HPDE6-E6E7 (cell line): ENCODE results near the gene DDC.

Experiments
- DNase-seq: peaks from one replicate; pipeline ENCODE4 v3.0.0; 2011; ENCODE audit warnings: missing footprints; ENCODE audit errors: extremely low spot score

Gene DDC

DNA sequence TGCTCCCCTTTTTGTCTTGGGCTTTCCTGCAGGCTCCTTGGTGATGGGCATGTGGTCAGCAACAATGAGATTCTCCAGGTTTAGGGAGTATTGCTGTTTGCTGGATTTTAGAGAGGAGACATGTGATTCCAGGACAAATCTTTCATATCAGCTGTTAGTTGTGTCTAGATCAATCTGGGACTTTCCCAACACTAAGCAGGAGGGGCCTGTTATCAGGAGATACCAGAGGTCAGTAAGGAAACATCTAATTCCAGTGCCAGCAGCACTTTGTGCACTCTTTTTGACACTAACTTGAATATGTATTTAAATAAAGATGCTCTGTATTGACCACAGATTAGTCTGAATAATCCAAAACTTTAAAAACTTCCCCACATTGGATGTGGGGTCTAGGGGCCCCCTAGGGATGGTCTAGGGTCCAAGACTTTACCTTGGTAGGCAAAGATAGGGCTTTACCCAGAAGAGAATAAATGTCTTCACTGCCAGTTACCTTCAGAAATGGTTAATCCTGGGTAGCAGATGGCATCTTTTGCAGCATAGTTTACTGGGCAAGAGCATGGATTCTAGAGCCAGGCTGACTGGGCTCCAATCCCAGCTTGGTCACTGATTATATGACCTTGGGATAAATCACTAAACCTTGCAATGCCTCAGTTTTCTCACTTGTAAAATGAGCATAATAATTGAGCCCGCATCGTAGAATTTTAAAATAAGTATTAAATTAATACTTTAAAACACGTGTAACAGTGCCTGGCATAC, 108.7 kb downstream of the DDC start:
- no peak for DNase-seq

DNA sequence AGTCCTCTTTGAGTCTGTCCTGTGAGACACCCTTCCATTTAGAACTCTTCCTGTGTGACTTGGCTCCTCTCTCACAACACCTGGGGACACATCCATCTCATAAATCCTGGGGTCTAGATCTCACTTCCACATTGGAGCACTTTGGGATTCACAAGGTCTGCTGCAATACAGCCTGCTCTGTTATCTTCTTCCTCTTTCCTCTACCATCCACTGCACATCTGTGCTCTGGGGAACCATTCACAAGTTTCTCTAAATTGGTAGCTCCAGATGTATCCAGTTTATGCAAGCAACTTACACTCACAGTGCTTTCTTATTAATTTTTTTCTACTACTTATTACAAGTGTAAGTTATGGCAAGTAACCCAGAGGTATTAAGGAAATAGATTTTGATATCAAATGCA, 109.5 kb downstream of the DDC start:
- no peak for DNase-seq

DNA sequence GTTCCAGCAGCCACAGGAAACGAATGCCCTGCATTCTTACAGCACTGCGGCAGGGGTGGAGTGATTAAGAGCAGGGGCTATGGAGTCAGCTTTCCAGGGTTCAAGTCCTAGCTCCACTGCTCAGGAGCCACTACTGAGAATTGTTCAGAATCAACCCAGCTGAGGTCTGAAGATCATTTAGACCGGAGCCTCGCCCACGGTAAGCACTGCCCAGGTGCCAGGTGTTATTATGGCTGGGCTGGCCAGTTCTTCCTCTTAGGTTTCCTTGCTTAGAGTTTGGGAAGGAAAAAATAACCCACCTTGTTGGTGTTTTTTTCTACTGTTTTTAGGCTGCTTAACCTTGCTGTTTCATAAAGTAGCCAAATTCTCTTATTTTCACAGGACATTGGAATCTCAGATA, 110.2 kb downstream of the DDC start:
- no peak for DNase-seq

DNA sequence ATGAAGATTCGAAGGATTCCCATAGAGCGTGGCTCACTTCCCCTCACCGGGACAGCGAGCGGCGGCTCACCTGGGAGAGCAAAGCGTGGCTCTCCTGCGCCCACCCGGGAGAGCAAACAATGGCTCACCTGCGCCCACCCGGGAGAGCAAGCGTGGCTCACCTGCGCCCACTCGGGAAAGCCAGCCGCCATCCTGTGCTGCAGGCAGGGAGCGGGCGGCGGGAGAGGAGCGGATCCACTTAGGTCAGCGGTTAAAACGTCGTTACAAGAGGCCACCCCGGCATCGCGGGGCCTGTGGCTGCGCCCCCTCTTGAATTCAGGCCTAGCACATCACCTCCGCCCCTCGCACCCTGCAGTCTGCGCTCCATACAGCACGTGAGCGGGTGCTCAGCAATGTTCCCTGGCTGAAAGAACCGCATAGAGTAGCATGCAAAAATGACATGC, 114.6 kb downstream of the DDC start:
- no peak for DNase-seq

DNA sequence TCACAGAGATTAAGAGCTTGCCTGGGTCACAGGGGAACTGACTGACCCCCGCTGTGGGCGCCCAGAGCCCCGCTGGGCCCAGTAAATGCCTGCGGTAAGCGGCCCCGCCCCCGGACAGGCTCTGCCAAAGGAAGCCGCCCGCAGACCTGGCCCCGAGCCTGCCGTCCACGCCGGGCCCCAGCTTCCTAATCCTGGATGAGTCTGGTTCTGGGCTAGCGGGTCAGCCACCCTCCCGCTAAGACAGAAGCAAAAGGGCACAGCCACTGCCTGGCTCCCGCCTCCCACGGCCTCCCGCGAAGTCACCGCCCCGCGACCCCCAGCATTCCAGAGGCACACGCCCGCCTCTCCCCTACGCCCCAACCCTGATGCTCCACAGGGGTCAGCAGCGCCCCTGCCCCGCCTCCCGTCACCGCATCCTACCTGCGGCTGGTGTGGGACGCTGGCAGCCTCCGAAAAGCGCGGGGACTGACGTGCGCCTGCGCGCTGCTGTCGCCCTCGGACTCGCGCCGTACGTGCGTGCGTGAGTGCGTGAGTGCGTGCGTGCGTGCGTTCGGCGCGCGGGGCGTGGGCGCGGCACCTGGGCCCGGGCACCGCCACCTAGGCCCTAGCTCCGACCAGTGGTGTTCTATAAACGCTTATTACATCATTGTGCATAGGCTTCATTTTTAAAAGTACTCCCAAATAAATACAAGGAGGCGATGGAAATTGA, 115.2 kb downstream of the DDC start, which contains the start of gene FIGNL1:
Gene FIGNL1, minus strand, starts transcription at position 470 of the 709 bp plus-strand sequence. CDS start 3,063 bp downstream, outside the sequence.
- peak; percentile 46 for DNase-seq

DNA sequence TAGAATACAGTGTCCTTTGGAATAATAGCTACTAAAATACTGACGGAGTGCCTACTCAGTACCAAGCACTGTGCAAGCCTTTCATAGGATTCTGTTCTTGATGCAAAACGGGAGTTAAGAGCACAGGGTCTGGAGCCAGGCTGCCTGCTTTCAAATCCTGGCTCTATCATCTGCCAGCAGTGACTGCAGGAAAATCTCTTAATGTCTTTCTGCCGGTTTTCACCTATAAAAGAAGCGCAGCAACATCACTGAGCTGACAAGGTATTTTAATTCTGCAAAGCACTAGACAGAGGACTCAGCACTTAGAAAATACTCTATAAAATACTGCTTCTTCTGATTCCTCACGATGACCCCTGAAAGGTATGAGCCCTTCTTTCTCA, 115.7 kb downstream of the DDC start:
- DNase-seq: no peak

DNA sequence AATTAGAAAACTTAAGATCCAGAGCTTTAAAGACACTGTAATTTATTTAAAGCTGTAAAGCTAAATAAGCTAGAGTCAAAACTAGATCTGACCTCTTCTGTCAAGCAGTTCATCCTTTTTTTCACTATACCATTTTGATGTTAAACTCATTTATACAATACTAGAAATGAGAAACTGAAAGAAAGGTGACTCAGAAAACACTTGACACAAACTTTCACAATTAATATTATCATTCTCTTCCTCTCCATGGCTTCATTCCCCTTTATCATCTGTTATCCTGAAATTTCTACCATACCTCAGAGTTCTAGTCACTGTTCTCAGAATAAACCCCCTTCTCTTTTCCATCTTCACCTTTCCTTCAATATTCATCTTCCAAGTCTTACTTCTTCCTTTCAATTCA, 116.4 kb downstream of the DDC start:
- no peak for DNase-seq

DNA sequence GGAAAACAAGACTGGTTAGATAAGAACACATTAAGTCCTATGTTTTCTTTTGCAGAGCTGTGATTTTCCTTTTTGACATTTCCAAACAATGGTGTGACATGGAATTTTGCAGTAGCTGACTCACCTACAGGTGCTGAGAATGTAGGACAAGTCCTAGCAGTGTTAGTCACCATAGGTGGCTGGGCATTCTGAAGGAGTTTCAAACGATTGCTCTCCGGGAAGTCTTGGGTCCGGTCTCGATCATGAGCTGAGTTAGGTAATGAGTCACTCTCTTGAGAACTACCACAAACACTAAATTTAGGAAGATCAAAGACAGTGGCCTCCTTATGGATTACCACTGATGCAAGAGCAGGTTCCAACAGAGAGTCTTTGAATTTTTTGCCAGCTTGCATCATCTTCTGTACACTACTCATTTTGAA, 118.7 kb downstream of the DDC start:
- peak; percentile 83 for DNase-seq

DNA sequence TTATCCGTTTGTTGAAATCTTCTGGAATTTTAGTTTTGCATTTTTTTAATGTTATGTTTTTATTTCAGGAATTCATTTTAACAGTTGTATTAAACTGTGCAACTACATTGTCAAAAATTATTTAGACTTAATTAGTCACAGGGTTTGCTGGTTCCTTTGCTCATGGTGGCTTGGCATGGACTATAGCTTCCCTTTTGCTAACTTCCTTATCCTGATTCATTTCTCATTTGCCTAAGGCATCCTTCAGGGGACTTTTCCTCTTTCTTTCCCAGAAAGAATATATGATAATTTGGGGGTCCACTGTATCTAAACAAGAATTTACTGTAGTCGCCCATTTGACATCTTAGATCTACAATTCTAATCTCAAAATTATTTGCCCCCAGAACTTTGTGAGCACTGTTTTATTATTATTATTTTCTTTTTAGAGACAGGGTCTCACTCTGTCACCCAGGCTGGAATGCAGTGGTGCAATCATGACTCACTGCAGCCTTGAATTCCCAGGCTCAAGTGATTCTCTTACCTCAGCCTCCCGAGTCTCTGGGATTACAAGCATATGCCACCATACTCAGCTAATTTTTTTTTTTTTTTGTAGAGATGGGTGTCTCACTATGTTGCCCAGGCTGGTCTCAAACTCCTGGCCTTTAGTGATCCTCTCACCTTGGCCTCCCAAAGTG, 128.9 kb downstream of the DDC start:
- peak; percentile 44 for DNase-seq

DNA sequence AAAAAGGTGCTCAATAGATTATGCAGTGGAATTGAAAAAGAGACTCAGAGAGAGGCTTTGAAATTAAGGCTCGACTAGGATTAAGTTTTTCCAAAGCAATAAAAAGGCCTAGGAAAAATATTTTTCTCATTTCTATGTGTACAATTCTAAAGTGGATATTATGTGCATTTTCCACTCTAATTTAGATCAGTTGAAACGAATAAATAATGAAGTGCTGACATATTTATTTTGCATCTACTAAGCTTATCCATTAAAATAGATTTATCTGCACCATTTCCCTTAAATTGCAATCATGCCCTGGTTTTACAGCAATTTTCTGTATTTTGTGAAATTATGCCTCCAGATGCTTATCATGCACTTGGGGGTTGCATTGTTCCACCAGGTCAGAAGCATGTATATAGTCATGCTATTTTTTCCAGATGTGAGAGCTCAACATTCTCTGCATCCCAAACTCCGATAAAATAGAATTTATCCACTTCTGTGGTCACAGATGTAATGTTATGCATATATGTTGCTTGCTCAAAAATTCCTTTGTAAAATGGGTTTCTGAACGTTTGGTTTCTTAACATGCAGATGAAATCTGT, 133.4 kb downstream of the DDC start:
- DNase-seq: no peak

DNA sequence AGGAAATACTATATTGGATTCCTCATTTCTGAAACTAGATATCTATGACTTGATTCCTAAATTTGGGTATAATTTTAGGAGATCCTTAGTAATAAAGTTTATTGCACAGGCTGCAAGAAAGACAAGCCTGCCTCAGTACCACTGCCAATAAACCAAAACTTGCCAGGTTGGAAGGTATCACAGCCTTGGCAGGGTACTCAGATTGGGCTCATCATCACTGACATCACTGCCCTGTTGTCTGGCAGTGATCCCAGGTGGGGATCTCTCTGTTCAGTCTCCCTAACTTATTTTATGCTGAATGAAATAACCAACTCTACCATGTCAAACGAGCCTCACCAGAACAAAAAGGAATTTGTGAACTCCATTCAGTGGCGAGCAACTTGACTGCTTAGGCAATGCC, 133.9 kb downstream of the DDC start:
- no peak for DNase-seq

DNA sequence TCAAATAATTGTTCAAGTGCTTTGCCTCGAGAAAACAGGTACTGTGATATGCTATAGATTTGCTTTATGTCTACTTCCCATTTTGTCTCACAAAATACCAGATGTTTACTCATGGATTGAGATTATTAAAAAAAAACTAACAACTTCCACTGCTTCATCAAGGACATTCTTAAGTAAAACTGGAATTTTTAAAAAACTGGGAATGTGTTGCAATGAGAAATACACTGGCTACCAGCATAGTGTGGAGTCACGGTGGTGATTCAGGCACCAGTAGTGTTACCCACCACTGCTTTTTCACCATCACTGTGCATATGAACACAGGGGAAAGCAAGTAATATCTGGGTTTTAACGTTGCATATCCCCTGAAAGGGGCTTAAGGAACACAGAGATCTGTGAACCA, 136.3 kb downstream of the DDC start:
- no peak for DNase-seq

DNA sequence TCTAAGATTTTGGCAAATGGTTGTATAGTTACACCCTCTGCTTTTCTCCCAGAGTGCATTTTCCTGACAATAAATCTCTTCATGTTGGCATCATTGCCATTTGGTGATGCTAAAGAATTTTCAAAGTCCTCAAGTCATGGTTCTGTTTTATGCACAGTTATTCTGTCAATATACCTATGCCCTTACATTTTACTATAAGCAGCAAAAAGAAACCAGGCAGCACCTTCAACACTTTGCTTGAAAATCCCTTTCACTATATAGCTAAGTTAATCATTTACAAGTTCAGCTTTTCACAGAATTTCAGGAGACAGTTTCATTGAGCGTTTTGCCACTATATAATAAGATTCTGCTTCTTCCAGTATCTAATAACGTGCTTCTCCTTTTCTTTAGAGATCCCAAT, 137.7 kb downstream of the DDC start:
- DNase-seq: no peak

DNA sequence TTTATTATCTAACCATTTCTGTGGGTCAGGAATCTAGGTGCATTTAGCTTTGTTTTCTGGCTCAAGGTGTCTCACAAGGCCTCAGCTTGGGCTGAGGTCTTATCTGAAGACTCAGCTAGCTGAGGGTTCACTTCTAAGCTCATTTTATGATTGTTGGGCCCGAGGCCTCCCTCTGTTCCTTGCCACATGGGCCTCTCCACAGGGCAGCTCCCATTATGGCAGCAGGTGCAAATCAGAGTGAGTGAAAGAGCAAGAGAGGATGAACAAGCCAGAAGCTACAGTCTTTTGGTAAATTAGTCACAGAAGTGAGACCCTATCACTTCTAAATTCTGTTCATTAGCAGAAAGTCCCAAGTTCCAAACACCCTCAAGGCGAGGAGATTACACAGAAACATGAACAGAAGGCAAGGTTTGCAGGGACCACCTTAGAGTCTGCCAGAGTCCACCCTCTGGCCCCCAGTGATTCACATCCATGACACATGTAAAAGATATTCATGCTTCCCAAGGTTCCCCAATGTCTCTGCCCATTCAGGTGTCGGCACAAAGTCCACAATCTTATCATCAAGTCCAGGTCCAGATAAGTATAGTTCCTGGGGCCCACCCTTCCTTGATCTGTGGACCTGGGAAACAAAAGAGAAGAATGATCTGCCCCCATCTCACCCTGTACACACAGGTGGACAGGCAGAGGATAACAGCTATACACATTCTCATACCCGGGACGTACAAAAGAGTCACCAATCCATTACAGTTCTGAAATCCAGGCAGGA, 138.7 kb downstream of the DDC start:
- DNase-seq: no peak

DNA sequence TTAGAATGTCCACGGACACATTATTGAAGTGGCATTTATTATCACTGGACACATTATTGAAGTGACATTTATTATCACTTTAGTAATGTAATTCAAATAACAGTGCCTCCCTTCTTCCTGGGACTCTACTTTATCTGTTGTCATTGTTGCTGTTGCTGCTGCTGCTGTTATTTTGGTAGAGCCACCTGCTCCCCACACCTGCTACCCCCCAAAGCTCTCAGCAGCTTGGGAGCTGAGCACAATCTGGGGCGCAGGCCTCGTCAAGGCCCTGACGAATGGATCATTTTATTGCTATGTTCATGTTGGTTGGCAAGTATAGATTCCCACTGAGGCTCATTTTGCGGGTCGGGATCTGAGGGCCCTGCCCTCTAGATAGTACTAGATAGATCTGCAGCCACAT, 139.9 kb downstream of the DDC start:
- DNase-seq: no peak

DNA sequence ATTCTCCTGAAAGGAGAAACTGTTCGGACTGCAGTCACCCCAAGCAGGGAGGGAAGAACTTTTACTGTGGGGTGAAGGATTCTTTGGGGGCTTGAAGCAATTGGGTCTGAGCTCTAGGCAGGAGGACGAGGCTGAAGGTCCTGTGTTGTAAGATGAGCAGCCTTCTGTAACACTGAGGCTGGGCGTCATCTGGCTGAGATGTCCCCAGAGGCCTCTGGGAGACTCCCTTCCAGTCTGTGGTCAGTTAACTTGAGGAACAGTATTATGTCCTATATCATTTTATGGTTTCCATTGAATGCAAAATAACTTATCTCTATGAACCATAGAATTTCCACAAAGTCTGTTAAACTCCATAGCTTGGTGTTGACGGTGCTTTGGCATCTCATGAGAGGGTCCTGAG, 141.3 kb downstream of the DDC start:
- DNase-seq: no peak

DNA sequence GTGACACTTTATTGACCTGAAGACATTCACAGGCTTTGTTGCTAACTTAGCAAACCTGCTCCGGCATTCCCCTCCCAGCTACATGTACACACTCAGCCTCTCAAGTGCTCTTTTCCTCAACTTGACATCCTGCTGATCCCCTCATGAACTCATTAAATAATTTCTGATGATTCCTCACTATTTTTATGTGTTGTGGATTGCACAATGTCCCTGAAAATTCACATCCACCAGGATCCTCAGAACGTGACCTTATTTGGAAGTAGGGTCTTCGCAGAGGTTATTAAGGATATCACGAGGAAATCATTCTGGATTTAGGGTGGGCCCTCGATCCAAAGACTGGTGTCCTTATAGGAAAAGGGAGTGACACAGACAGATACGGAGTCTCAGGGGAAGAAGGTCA, 142.3 kb downstream of the DDC start:
- no peak for DNase-seq

DNA sequence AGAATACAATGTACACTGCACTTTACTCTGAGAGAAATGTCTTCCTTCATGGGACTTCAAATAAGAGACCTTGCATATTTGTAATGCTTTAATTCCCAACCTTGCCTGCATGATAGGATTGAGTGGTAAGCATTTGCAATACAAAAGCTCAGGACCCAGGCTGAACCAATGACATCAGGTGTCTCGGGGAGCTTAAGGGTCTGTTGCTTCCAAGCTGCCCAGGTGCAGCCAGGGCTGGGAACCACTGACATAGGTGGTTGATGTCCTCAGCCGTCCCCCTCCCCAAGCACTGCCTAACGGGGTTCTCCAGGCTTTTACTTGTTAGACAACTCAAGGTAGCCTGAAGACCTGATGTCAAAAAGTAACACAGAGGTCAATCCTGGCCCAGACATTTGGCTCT, 144.2 kb downstream of the DDC start:
- DNase-seq: no peak

DNA sequence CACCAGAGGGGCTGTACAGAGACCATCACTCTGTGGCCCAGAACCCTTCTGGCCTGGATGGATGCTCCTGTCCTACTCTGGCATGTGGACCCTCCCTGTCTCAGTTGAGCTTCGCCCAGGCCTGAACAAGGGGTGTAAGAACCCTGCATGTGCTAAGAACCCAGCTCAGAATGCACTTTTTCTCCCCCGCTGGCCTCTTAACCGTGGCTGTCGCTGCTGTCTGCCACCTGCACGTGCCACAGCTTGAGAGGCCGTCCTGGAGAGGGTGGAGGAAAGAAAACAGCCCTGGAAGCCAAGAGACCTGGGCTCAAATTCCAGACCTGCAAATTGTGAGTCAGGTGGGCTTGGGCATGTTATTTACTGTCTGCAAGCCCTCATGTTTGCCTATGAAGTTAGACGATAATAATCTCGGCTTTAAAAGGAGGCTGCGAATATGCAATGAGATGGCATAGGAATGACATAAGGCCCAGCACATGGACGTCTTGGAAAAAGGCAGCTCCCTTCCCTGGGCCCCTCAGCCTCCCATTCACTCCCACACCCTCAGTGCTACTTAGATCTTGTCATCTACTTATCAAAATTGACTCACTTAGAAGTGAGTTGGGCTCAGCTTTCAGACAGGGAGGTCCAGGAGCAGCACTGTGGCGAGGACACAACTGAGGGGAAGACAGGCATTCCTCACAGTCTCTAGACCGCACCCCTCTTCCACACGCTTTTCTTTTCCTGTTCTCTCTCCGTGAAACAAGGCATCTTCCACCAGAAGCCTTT, 146.5 kb downstream of the DDC start:
- DNase-seq: no peak

DNA sequence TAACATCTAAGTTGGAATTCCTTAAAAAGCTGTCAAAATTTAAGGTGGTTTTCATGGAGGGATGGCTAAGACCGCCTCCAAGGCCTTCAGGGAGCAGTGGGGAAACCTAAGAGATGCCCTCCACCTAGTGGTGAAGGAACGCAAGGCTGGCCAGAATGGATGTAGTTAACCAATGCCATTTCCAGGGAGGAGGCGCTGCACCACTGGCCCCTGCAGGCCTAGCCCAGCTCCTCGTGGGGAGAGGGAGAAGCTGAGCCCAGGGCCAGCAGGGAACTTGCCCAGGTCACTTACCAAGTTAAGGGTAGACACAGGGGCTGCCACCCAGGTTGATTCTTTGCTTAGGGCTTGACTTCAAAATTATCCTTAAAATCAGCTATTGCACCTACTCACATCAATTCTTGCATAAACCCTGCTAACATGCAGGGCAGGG, 147.1 kb downstream of the DDC start:
- peak; percentile 70 for DNase-seq
